Gastroesophageal sphincter (tissue), 4 donors: ENCODE measurements around the gene USP6NL. TPM values are rescaled to one million over a fixed set of nuclear protein-coding genes. Genes with fewer than 3 reads are reported as not detected.
A peak's percentile ranks its signal among the peaks of the same experiment; 100 is the strongest.

Source experiments
- ATAC-seq: fragments of 150-250 bp; one replicate; pipeline ENCODE4 v1.9.1; 2016; ENCODE audit warnings: mild to moderate bottlenecking, moderate library complexity
- H3K27ac ChIP-seq, 4 donors: fragments of 200-600 bp; sonication (generic) in 3 of 4; 1 replicate in 3 of 4; 2 replicates in 1 of 4; pipeline ENCODE4 v1.5.1; 2016 to 2019
- H3K27me3 ChIP-seq: fragments of 200-600 bp; sonication (generic); one replicate; pipeline ENCODE4 v1.5.1; 2019
- H3K36me3 ChIP-seq, 2 donors: fragments of 200-600 bp; sonication (generic); one replicate each; pipeline ENCODE4 v1.5.1; 2019; ENCODE audit warnings: control low read depth in 1 of 2
- H3K4me1 ChIP-seq, 3 donors: fragments of 200-600 bp; sonication (generic); 1 replicate in 2 of 3; 2 replicates in 1 of 3; pipeline ENCODE4 v1.5.1; 2016 to 2019; ENCODE audit warnings: control low read depth in 2 of 3
- H3K4me3 ChIP-seq, 2 donors: fragments of 200-600 bp; sonication (generic); one replicate each; pipeline ENCODE4 v1.5.1; 2019; ENCODE audit warnings: mild to moderate bottlenecking in 1 of 2, moderate library complexity in 1 of 2
- H3K9me3 ChIP-seq, 3 donors: fragments of 200-600 bp; sonication (generic); one replicate each; pipeline ENCODE4 v1.5.1; 2017 to 2019; ENCODE audit warnings: control low read depth in 2 of 3
- EP300 ChIP-seq: sonication (generic); formaldehyde crosslinking; IDR thresholded peaks from one replicate; pipeline ENCODE4 v1.6.1; 2017; ENCODE audit warnings: antibody characterized with exemption, mild to moderate bottlenecking
- POLR2A ChIP-seq, 2 donors: fragments of 450-650 bp; IDR thresholded peaks; one replicate each; pipeline ENCODE4 v1.6.1; 2017; ENCODE audit warnings: antibody characterized with exemption in 2 of 2, mild to moderate bottlenecking in 2 of 2, moderate library complexity in 1 of 2
- POLR2AphosphoS5 ChIP-seq: sonication (generic); formaldehyde crosslinking; IDR thresholded peaks from one replicate; pipeline ENCODE4 v1.6.1; 2017; ENCODE audit warnings: antibody characterized with exemption
- WGBS, 2 donors: methylation state at CpG; one replicate each; pipeline ENCODE4 v1.1.5; 2018; ENCODE audit warnings: low coverage in 1 of 2; 5-methylcytosine and 5-hydroxymethylcytosine counted together
- total RNA-seq, 4 donors: library from RNA; depleted of rRNA; stranded (reverse); fragments of >200 nt; gene quantifications; one replicate each; pipeline ENCODE4 v1.1.0, GENCODE V29; 2016
- TF ChIP-seq, protein P1 (sequence below), 4 experiments: fragments of 200-600 bp in 2 of 4; fragments of 450-650 bp in 2 of 4; sonication (generic) in 1 of 4; IDR thresholded peaks; one replicate each; pipeline ENCODE4 v1.5.1; 2017 to 2019; ENCODE audit warnings: antibody characterized with exemption in 4 of 4, mild to moderate bottlenecking in 2 of 4, moderate library complexity in 2 of 4

Gene USP6NL
- total RNA-seq, 4 donors from 2014 or later, result 9.0 to 14.7 (median 12.5) TPM

DNA sequence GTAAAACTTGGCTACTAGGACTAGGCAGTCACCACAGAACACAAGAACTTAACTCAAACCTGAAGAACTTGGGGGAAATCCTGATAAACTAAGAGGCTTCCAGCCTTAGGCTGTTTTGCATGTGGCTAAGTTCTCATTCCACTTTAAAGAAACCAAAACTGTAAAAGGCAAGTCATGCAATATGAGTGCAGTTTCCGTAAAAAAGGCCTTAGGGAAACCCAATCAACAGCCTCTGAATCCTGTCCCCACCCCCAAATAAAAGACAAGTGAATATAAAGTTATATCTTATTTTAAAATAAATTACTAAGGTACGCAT is 95.1 kb downstream of the USP6NL start:
- WGBS, 2 donors, result 71 to 93% methylated on average over 2 of the region's 2 CpGs
- no peaks in the 10 kb centered on the region for H3K27me3 ChIP-seq
- no peak for TF ChIP-seq POLR2AphosphoS5
- TF ChIP-seq POLR2A (IDR thresholded peaks at IDR 0.05), result no peak
- TF ChIP-seq EP300, result no peak
- TF ChIP-seq, protein P1, sequence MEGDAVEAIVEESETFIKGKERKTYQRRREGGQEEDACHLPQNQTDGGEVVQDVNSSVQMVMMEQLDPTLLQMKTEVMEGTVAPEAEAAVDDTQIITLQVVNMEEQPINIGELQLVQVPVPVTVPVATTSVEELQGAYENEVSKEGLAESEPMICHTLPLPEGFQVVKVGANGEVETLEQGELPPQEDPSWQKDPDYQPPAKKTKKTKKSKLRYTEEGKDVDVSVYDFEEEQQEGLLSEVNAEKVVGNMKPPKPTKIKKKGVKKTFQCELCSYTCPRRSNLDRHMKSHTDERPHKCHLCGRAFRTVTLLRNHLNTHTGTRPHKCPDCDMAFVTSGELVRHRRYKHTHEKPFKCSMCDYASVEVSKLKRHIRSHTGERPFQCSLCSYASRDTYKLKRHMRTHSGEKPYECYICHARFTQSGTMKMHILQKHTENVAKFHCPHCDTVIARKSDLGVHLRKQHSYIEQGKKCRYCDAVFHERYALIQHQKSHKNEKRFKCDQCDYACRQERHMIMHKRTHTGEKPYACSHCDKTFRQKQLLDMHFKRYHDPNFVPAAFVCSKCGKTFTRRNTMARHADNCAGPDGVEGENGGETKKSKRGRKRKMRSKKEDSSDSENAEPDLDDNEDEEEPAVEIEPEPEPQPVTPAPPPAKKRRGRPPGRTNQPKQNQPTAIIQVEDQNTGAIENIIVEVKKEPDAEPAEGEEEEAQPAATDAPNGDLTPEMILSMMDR (IDR thresholded peaks at IDR 0.05), result no peak

DNA sequence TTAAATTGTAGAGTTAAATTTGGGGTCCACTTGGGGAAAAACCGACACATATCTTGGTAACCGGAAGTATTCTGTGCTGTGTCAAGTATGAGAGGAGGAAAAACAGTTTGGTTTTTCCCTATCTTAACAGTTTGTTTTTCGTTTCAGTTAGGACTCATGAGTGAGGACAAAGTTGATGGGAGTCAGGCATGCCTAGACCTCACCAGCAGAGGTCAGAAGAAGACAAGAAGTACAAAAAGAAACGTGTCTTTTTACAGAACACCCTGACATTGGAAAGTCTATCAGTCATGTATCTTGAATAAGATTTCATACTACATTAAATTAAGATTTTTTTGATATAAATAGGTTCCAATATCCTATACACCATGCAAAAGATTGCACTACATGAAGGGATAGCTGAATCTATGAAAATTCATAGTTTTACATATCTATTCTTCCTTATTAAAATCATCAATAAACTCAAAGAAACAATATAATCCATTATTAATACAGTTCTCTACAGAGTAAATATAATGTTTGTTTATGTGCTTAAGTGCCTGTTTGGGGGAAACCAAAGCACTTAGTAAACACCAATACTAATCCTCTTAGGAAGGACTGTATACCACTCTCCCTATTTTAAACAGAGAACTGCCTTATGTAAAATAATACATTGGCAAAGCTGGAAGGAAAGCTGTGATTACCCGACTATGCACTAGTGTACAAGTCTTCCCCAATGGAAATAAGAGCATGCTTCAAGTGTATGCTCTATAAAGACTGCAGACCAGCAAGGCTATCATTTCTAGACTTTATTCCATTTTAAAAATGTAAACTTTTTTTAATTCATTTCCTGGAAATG is 95.6 kb downstream of the USP6NL start:
- TF ChIP-seq, protein P1 (IDR thresholded peaks at IDR 0.05), result peak; percentile 55 to 82 (median 80)
- TF ChIP-seq EP300 (no peak), POLR2A (IDR thresholded peaks at IDR 0.05) (no peak), POLR2AphosphoS5 (no peak)
- peaks cover 0 to 7% (median 0%) of the 10 kb centered on the region in 3 donors for H3K4me1 ChIP-seq
- peaks cover 0 to 4% of the 10 kb centered on the region in 2 donors for H3K36me3 ChIP-seq
- 11 to 15% methylated on average over 5 of the region's 5 CpGs for WGBS, 2 donors
- peak; percentile 63 for ATAC-seq
- no peaks in the 10 kb centered on the region for H3K27me3 ChIP-seq
- H3K27ac ChIP-seq, result no peak overlapping the region
- no peaks in the 10 kb centered on the region for H3K9me3 ChIP-seq
- no peak overlapping the region for H3K4me3 ChIP-seq

More for the DNA sequence above, 95.1 kb downstream of the USP6NL start:
- Histone ChIP-seq H3K36me3 (peaks cover 0 to 4% of the 10 kb centered on the region in 2 donors), H3K4me3 (no peak overlapping the region), H3K9me3 (no peaks in the 10 kb centered on the region), H3K27ac (no peak overlapping the region), H3K4me1 (peaks cover 0 to 8% (median 0%) of the 10 kb centered on the region in 3 donors)
- no peak for ATAC-seq

DNA sequence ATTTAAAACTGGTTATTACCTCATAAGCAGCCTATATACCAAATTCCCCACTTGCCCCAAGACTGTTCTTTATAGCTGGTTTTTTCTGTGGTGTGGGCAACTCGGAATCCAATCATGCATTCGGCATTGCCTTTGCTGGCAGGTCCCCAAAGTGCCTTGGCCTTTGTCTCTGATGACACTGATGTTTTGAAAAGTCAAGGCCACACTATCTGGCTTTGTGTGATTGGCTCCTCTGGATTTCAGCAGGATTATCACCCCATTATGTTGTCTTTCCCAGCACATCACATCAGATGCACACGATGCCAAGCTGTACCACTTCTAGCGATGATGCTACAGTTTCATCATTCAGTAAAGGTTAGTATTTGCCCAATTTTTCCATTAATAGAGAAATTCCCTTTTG is 97.7 kb downstream of the USP6NL start:
- ATAC-seq, result no peak
- Histone ChIP-seq H3K4me3 (no peak overlapping the region), H3K27ac (no peak overlapping the region), H3K4me1 (peaks cover 0 to 7% (median 0%) of the 10 kb centered on the region in 3 donors), H3K27me3 (no peaks in the 10 kb centered on the region), H3K36me3 (peaks cover 0 to 4% of the 10 kb centered on the region in 2 donors), H3K9me3 (no peaks in the 10 kb centered on the region)
- WGBS, 2 donors, result 85 to 86% methylated on average over 2 to 4 of the region's 4 CpGs
- TF ChIP-seq POLR2A (IDR thresholded peaks at IDR 0.05) (no peak), POLR2AphosphoS5 (no peak)

DNA sequence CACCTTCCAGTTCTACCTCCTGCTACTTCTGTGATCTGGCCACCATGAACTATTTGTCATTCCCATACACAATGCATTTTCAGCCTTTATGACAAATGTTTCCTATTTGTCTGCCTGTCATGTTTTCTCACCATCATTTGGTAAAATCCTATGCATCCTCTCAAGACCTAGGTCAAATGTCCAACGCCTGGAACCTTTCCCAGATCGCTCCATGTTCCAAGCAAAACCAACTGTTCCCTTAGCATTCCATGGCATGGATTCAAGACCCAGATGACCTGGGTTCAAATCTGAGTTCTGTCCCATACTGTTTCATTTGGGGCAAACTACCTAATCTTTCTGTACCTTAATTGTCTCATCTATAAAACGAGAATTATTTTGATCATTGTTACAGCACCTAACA is 98.9 kb downstream of the USP6NL start:
- TF ChIP-seq EP300 (no peak), POLR2AphosphoS5 (no peak), POLR2A (IDR thresholded peaks at IDR 0.05) (no peak)
- TF ChIP-seq, protein P1 (IDR thresholded peaks at IDR 0.05), result no peak
- no peak overlapping the region for H3K27ac ChIP-seq
- ATAC-seq, result no peak
- H3K4me3 ChIP-seq, result no peak overlapping the region
- H3K36me3 ChIP-seq, result no peaks in the 10 kb centered on the region
- no peaks in the 10 kb centered on the region for H3K9me3 ChIP-seq
- H3K4me1 ChIP-seq, result peaks cover 0 to 7% (median 0%) of the 10 kb centered on the region in 3 donors
- no peaks in the 10 kb centered on the region for H3K27me3 ChIP-seq
- WGBS, 2 donors, result 87 to 91% methylated on average over 3 of the region's 3 CpGs

DNA sequence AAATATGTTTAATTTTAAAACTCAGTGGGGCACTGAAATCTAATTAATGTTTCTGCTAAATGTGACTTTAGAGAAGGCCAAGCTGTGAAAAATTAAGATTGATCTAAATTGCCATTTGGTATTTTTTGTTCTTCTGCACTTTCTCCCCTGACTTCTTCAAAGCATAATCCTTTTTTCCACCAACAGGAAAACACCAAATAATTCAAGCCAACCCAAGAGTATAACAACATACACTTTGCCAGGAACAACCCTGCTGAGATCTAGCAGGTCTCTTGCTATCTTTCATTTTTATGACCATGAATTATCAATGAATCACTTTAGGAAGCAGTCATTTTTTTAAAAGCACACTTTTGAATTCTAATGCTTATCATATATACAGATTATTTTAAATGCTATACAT is 100.1 kb downstream of the USP6NL start:
- no peaks in the 10 kb centered on the region for H3K36me3 ChIP-seq
- no peak overlapping the region for H3K27ac ChIP-seq
- ATAC-seq, result no peak
- peaks cover 0 to 7% (median 0%) of the 10 kb centered on the region in 3 donors for H3K4me1 ChIP-seq
- no peaks in the 10 kb centered on the region for H3K9me3 ChIP-seq
- H3K4me3 ChIP-seq, result no peak overlapping the region
- TF ChIP-seq, protein P1 (IDR thresholded peaks at IDR 0.05), result no peak
- TF ChIP-seq POLR2A (IDR thresholded peaks at IDR 0.05), result no peak
- TF ChIP-seq POLR2AphosphoS5, result no peak
- no peaks in the 10 kb centered on the region for H3K27me3 ChIP-seq
